Measurements from ENCODE around the gene DMRTA2. TPM values are rescaled to one million over a fixed set of nuclear protein-coding genes. Genes with fewer than 3 reads are reported as not detected.

The DMRTA2 gene
- total and polyA plus RNA-seq, 9 donors = 0.04 to 0.14 (median 0.12) TPM

DNA sequence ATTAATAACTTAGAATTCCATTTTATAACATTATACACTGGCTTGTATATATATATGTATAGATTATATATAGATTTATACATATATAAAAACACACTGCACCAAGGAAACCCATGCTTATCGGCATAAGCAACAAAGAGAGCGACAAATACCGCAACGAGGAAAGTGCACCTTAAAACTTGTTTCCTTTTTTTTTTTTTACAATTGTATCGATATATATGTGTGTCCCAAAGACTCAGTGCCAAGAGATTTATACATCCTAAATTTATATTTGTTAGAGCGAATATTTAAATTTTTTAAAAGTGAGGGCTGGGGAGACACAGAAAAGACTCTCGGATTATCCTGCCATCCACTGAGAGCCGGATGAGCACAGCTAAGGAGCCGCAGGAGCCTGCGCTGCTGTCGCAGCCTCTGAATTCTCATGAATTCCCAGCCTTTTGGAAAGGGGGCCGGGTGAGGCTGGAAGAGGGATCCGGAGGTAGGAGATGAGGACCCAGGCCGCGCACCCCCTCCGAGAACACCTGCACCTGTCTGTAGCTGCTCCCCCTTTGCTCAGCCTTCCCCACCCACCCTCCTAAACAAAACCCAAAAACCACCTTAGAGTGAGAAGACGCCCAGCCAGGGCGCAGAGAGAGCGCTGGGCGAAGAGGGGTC is 5.2 kb downstream of the DMRTA2 start:
- Histone ChIP-seq H3K4me1 (ENCODE audit: control insufficient read depth, insufficient read depth, low read length) (peaks cover 41% of the 10 kb centered on the region), H3K27ac (ENCODE audit: low read length) (no peak overlapping the region), H3K4me3 (ENCODE audit: low read length) (peak overlapping the region; percentile 34), H3K27me3 (ENCODE audit: control insufficient read depth, insufficient read depth, low read length) (peaks cover 98% of the 10 kb centered on the region), H3K36me3 (ENCODE audit: control insufficient read depth, insufficient read depth, low read length) (no peaks in the 10 kb centered on the region), H3K9me3 (replicated peaks; ENCODE audit: control insufficient read depth, low read depth, low read length) (no peaks in the 10 kb centered on the region)
- DNase-seq = no peak
- 4% methylated on average over 6 of the region's 20 CpGs for WGBS (ENCODE audit: insufficient coverage)

DNA sequence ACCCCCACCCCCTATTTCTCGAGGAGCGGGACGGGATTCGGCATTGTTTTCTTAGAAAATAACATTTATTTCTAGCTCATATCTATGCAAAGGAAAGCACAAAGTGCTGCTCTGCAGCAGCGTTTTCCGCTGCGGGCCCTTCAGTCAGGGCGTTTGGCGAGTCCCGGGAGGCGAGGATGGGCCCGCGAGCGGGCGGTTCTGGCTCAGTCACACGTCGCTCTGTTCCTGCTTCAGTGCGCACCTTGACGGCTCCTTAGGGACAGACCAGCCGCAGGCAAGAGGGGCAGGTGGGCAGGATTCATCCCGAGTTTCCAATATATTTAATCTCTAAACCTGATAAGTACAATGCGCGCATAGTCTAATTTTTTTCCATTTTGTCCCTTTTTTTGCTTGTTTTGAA is 5.7 kb downstream of the DMRTA2 start:
- WGBS (ENCODE audit: insufficient coverage) = 5% methylated on average over 17 of the region's 23 CpGs
- Histone ChIP-seq H3K4me3 (ENCODE audit: low read length) (no peak overlapping the region), H3K27me3 (ENCODE audit: control insufficient read depth, insufficient read depth, low read length) (peaks cover 96% of the 10 kb centered on the region), H3K27ac (ENCODE audit: low read length) (no peak overlapping the region), H3K36me3 (ENCODE audit: control insufficient read depth, insufficient read depth, low read length) (no peaks in the 10 kb centered on the region), H3K9me3 (replicated peaks; ENCODE audit: control insufficient read depth, low read depth, low read length) (no peaks in the 10 kb centered on the region), H3K4me1 (ENCODE audit: control insufficient read depth, insufficient read depth, low read length) (peaks cover 36% of the 10 kb centered on the region)
- no peak for DNase-seq

DNA sequence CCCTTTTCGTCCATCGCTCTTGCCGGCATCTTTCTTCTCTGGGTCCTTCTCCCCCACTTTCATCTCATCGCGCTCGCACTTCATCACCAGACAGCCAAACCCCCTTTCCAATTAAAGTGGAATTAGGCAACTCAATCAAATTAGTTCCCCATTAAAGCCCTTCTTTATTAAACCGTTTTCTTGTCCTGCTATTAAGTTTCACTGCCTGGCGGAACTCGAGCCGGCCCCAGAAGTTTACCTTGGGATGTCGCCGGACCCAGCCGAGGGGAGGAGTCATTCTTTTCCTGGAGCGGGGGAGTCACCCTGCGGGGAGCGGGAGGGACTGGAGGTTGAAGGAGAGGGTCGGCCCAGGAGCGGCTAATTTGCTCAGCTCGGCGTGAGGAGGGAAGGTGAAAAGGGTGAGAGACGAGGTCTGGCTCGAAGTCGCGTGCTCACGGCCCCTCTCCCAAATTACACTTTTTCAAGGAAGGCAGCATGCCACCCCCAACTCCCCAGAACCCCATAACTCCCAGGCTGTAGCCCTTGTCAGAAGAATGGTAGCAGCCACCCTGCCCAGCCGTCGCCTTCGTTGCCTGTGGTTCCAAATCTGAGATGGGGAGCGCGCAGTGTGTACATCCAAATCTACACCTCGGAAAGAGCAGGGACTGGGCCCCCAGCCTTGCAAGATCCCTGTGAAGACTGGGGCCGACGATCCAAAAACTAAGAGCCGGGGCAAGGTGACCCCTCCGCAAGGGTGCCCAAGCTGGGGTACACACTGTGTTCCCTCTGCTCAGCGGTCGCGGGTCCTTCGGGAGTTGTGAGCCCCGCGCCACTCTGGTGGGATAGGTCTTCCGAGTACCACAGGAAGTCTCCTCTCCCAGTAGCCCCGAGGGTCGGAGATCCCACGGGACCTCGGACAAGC is 6.4 kb downstream of the DMRTA2 start:
- H3K27ac ChIP-seq (ENCODE audit: low read length) = no peak overlapping the region
- WGBS (ENCODE audit: insufficient coverage) = under 1% methylated on average over 35 of the region's 46 CpGs
- H3K27me3 ChIP-seq (ENCODE audit: control insufficient read depth, insufficient read depth, low read length) = peaks cover 89% of the 10 kb centered on the region
- DNase-seq = no peak
- H3K4me1 ChIP-seq (ENCODE audit: control insufficient read depth, insufficient read depth, low read length) = peaks cover 33% of the 10 kb centered on the region
- H3K36me3 ChIP-seq (ENCODE audit: control insufficient read depth, insufficient read depth, low read length) = no peaks in the 10 kb centered on the region
- no peak overlapping the region for H3K4me3 ChIP-seq (ENCODE audit: low read length)
- H3K9me3 ChIP-seq (replicated peaks; ENCODE audit: control insufficient read depth, low read depth, low read length) = no peaks in the 10 kb centered on the region

DNA sequence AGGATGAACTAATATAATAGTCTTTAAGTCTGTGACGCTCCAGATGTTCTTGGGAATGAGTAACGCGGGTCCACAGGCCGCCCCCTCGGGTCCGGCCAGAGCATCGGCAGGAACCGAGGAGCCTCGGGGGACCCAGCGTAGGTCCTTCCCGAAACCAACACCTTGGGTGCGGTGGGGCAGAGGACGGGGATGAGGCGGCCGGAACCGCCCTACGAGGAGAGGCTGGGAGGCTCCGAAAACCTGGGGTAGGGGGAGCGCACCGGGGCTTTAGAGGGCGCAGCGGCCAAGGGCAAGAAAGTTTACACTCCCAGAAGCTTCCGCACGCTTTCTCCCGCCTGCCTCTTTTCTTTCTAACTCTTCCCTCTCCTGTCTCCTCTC is 7.1 kb downstream of the DMRTA2 start:
- H3K9me3 ChIP-seq (replicated peaks; ENCODE audit: control insufficient read depth, low read depth, low read length) = no peaks in the 10 kb centered on the region
- H3K27me3 ChIP-seq (ENCODE audit: control insufficient read depth, insufficient read depth, low read length) = peaks cover 85% of the 10 kb centered on the region
- H3K4me3 ChIP-seq (ENCODE audit: low read length) = no peak overlapping the region
- no peak overlapping the region for H3K27ac ChIP-seq (ENCODE audit: low read length)
- no peaks in the 10 kb centered on the region for H3K36me3 ChIP-seq (ENCODE audit: control insufficient read depth, insufficient read depth, low read length)
- under 1% methylated on average over 25 of the region's 25 CpGs for WGBS (ENCODE audit: insufficient coverage)
- no peak for DNase-seq
- peaks cover 33% of the 10 kb centered on the region for H3K4me1 ChIP-seq (ENCODE audit: control insufficient read depth, insufficient read depth, low read length)

DNA sequence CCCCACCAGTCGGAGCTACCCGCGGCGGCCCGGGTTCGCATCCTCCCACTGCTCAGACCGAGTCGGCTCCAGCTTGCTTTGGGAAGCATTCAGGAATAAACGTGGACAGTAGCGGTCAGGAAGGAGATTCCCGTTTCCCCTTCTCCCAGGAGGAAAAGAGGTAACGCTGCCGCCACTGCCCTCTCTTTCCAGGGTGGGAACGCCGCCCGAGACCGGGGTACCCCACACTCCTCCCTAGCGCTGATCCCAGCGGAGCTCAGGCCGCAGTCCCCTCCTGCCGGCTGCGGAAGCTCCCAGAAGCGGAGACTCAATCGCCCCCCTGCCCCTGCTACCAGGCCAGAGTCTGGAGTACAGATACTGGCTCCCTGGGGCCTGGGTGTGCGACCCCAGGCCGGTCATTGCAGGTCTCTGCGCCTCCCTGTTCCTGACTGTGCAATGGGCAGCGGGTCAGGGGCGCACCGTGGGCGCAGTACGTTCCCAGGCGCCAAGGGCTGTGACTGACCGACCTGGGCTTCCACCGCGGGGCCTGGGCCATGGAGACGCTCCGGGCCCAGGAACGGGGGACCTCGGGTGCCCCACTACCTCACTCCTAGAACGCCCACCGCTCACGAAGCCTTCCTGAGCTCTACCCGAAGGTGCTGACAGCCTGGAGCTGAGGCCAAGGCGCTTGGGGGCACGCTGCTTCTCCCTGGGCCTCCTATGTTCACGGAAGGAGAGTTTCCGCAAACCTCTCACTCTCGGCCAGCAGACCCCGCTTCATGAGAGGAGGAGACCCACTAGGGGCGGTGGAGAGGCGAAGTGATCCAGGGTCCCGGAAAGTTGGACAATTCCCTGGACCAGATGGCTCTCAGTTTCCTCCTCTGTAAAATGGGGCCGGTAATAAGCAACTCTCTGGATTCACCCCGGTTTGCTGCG is 7.8 kb downstream of the DMRTA2 start:
- no peak overlapping the region for H3K4me3 ChIP-seq (ENCODE audit: low read length)
- peaks cover 78% of the 10 kb centered on the region for H3K27me3 ChIP-seq (ENCODE audit: control insufficient read depth, insufficient read depth, low read length)
- H3K36me3 ChIP-seq (ENCODE audit: control insufficient read depth, insufficient read depth, low read length) = no peaks in the 10 kb centered on the region
- no peaks in the 10 kb centered on the region for H3K9me3 ChIP-seq (replicated peaks; ENCODE audit: control insufficient read depth, low read depth, low read length)
- WGBS (ENCODE audit: insufficient coverage) = under 1% methylated on average over 46 of the region's 56 CpGs
- H3K4me1 ChIP-seq (ENCODE audit: control insufficient read depth, insufficient read depth, low read length) = peaks cover 27% of the 10 kb centered on the region
- no peak overlapping the region for H3K27ac ChIP-seq (ENCODE audit: low read length)
- no peak for DNase-seq

DNA sequence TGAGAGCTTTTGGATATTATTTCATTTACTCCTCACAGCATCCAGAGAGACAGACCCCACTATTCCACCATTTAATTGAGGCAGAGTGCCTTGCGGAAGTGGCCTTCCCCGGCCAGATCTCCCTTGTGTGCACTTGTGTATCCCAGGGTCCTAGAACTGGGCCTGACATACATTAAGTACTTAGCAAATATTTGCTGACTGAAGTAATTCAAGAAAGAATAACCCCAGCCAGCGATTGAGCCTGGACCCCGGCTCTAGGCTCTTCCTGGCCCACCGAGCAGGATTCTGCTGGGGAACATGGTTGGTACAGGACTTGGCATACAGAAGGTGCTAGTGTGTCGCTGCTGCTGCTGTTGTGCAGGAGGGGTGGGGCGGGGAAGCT is 8.4 kb downstream of the DMRTA2 start:
- Histone ChIP-seq H3K4me3 (ENCODE audit: low read length) (no peak overlapping the region), H3K4me1 (ENCODE audit: control insufficient read depth, insufficient read depth, low read length) (peaks cover 27% of the 10 kb centered on the region), H3K27me3 (ENCODE audit: control insufficient read depth, insufficient read depth, low read length) (peaks cover 72% of the 10 kb centered on the region), H3K27ac (ENCODE audit: low read length) (no peak overlapping the region), H3K9me3 (replicated peaks; ENCODE audit: control insufficient read depth, low read depth, low read length) (no peaks in the 10 kb centered on the region), H3K36me3 (ENCODE audit: control insufficient read depth, insufficient read depth, low read length) (no peaks in the 10 kb centered on the region)
- 7% methylated on average over 4 of the region's 7 CpGs for WGBS (ENCODE audit: insufficient coverage)
- DNase-seq = no peak

DNA sequence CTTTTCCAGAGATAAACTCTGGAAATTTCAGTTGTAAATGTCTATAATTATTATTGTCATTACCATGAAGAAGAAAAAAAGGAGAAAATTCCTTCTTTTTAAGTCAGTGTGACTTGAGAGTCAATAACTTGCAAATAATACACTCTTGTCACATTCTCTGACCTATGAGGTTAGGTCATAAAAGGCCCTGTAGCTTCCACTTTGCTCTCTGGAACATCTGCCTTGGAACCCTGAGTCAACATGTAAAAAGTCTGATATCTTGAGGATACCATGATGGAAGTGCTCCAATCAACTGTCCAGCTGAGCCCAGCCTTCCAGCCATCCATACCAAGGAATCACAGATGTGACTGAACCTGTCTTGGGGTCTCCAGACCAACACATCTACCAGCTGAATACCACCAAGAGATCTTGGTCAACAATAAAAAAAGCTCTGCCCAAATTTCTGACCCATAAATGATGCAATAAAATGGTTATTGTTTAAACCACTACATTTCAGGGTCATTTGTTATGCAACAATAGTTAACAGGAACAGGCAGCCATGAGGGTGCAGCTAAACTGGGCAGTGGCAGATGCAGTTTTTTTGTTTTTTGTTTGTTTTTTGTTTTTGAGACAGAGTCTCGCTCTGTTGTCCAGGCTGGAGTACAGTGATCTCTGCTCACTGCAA is 10.3 kb downstream of the DMRTA2 start:
- no peak overlapping the region for H3K27ac ChIP-seq (ENCODE audit: low read length)
- DNase-seq = no peak
- peaks cover 55% of the 10 kb centered on the region for H3K27me3 ChIP-seq (ENCODE audit: control insufficient read depth, insufficient read depth, low read length)

DNA sequence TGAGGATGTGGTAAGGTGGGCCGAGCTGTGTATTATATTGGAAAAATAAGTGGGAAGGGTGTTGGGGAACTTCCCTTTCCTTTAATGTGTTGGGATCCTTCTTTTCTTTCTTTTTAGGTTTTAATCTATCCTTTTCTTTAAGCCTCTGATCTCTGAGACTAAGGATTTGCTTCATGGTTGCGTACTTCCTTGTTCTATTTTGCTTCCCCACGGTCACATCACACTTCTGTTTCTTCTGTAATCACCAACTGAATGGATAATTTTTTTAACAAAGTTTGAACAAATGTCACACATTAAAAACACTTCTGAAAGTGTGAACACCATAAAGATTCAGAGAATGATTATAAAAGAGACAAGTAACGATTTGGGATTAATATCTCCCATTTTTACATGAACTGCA is 17.4 kb downstream of the DMRTA2 start:
- DNase-seq = no peak
- H3K27me3 ChIP-seq (ENCODE audit: control insufficient read depth, insufficient read depth, low read length) = no peaks in the 10 kb centered on the region
- WGBS (ENCODE audit: insufficient coverage) = 100% methylated on average over 1 of the region's 4 CpGs
- no peaks in the 10 kb centered on the region for H3K9me3 ChIP-seq (replicated peaks; ENCODE audit: control insufficient read depth, low read depth, low read length)
- H3K27ac ChIP-seq (ENCODE audit: low read length) = no peak overlapping the region
- H3K4me3 ChIP-seq (ENCODE audit: low read length) = no peak overlapping the region
- H3K36me3 ChIP-seq (ENCODE audit: control insufficient read depth, insufficient read depth, low read length) = no peaks in the 10 kb centered on the region
- no peaks in the 10 kb centered on the region for H3K4me1 ChIP-seq (ENCODE audit: control insufficient read depth, insufficient read depth, low read length)

More for the DNA sequence above, 10.3 kb downstream of the DMRTA2 start:
- WGBS (ENCODE audit: insufficient coverage) = 80% methylated on average over 1 of the region's 1 CpG
- Histone ChIP-seq H3K36me3 (ENCODE audit: control insufficient read depth, insufficient read depth, low read length) (no peaks in the 10 kb centered on the region), H3K9me3 (replicated peaks; ENCODE audit: control insufficient read depth, low read depth, low read length) (no peaks in the 10 kb centered on the region), H3K4me3 (ENCODE audit: low read length) (no peak overlapping the region), H3K4me1 (ENCODE audit: control insufficient read depth, insufficient read depth, low read length) (peaks cover 15% of the 10 kb centered on the region)

DNA sequence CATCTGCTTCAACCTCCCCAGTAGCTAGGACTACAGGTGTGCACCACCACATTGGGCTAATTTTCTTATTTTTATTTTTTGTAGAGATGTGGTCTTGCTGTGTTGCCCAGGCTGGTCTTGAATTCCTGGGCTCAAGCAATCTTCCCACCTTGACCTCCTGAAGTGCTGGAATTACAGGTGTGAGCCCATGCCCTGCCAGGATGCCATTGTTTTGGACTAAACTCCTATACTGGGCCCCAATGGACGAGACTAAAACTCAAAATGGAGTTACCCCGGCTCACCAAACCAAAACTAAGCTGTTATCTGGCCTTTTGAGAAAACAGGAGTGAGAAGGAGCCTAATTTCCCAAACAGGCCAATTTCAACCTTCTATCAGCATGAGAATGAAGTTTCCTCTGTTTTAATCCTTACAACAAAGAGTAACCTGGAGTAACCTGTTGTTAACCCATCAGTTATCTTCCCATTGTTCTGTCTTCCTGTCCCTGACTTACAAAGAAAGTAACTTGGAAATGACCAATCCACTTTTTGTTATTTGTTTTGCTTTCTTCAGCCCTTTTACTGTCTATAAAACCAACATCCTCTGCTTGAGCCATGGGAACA is 29.6 kb downstream of the DMRTA2 start:
- H3K27ac ChIP-seq (ENCODE audit: low read length) = no peak overlapping the region
- DNase-seq = no peak
- peaks cover 5% of the 10 kb centered on the region for H3K9me3 ChIP-seq (replicated peaks; ENCODE audit: control insufficient read depth, low read depth, low read length)
- 43% methylated on average over 1 of the region's 2 CpGs for WGBS (ENCODE audit: insufficient coverage)
- no peaks in the 10 kb centered on the region for H3K4me1 ChIP-seq (ENCODE audit: control insufficient read depth, insufficient read depth, low read length)
- no peaks in the 10 kb centered on the region for H3K36me3 ChIP-seq (ENCODE audit: control insufficient read depth, insufficient read depth, low read length)
- H3K4me3 ChIP-seq (ENCODE audit: low read length) = no peak overlapping the region
- no peaks in the 10 kb centered on the region for H3K27me3 ChIP-seq (ENCODE audit: control insufficient read depth, insufficient read depth, low read length)

All from muscle of leg (tissue), 11 donors.